Lung (tissue), 12 donors: Measurements from ENCODE around the gene LBR. TPM values are rescaled to one million over a fixed set of nuclear protein-coding genes. Genes with fewer than 3 reads are reported as not detected.
A peak's percentile ranks its signal among the peaks of the same experiment; 100 is the strongest.

Experiments used
- ATAC-seq: fragments of 200-7000 bp; cut with Tn5 transposase; one replicate; pipeline ENCODE4 v1.9.1; 2020; ENCODE audit warnings: moderate number of reproducible peaks; ENCODE audit not compliant: insufficient read depth, low FRiP score
- DNase-seq, 3 donors: peaks; one replicate each; pipeline ENCODE4 v3.0.0-alpha.2; 2013 to 2017
- H3K27ac ChIP-seq, 2 donors: one replicate each; pipeline ENCODE4 v1.5.1; 2013; ENCODE audit warnings: mild to moderate bottlenecking in 2 of 2, moderate library complexity in 2 of 2, control low read depth in 1 of 2, inconsistent platforms in 1 of 2, low read depth in 1 of 2, low read length in 1 of 2
- H3K27me3 ChIP-seq, 3 donors: one replicate each; pipeline ENCODE4 v1.5.1; 2013; ENCODE audit warnings: low read length in 2 of 3; ENCODE audit not compliant: control insufficient read depth in 3 of 3, insufficient read depth in 3 of 3
- H3K36me3 ChIP-seq, 4 donors: one replicate each; pipeline ENCODE4 v1.5.1; 2013; ENCODE audit warnings: low read length in 4 of 4, mild to moderate bottlenecking in 1 of 4, moderate library complexity in 1 of 4; ENCODE audit not compliant: control insufficient read depth in 4 of 4, insufficient read depth in 4 of 4
- H3K4me1 ChIP-seq, 5 donors: one replicate each; pipeline ENCODE4 v1.5.1; 2013; ENCODE audit warnings: low read length in 5 of 5, mild to moderate bottlenecking in 2 of 5, moderate library complexity in 1 of 5; ENCODE audit not compliant: control insufficient read depth in 5 of 5, insufficient read depth in 5 of 5
- H3K4me3 ChIP-seq: one replicate; pipeline ENCODE4 v1.5.1; 2013; ENCODE audit warnings: mild to moderate bottlenecking, control low read depth, moderate library complexity
- H3K9ac ChIP-seq, 2 donors: one replicate each; pipeline ENCODE4 v1.5.1; 2013; ENCODE audit warnings: low read length in 2 of 2, control low read depth in 1 of 2; ENCODE audit not compliant: insufficient read depth in 1 of 2
- H3K9me3 ChIP-seq, 4 donors: one replicate each; pipeline ENCODE4 v1.5.1; 2013; ENCODE audit warnings: low read length in 3 of 4, mild to moderate bottlenecking in 1 of 4, moderate library complexity in 1 of 4; ENCODE audit not compliant: control insufficient read depth in 4 of 4, insufficient read depth in 3 of 4
- WGBS, 2 donors: extraction: QIAGEN DNeasy Blood & Tissue Kit; methylation state at CpG; one replicate each; pipeline ENCODE4 v1.1.7; 2013; 5-methylcytosine and 5-hydroxymethylcytosine counted together
- polyA plus RNA-seq, 2 donors: library from polyadenylated mRNA; stranded (reverse); fragments of 200-250 nt; gene quantifications; one replicate each; pipeline ENCODE4 v1.2.1, GENCODE V29; 2013
- total RNA-seq, 2 donors: library from RNA; depleted of rRNA in 1 of 2; stranded (reverse); fragments of >200 nt in 1 of 2; gene quantifications; one replicate each; pipeline ENCODE4 v1.2.1, GENCODE V29; 2014 to 2021
- TF ChIP-seq, protein P1 (sequence below): IDR thresholded peaks from 2 replicates; pipeline ENCODE4 v1.5.1; 2012; ENCODE audit warnings: mild to moderate bottlenecking; ENCODE audit errors: control extremely low read depth, extremely low read depth
- donor health status: control.
- donor health status: control.
- donor health status: Bipolar disorder and iron deficiency.
- donor health status: healthy.
- donor health status: DM: yes; HTN: yes; CAD: no.

Gene LBR
- total and polyA plus RNA-seq, 4 donors, result 16.2 to 76.6 (median 42.1) TPM

DNA sequence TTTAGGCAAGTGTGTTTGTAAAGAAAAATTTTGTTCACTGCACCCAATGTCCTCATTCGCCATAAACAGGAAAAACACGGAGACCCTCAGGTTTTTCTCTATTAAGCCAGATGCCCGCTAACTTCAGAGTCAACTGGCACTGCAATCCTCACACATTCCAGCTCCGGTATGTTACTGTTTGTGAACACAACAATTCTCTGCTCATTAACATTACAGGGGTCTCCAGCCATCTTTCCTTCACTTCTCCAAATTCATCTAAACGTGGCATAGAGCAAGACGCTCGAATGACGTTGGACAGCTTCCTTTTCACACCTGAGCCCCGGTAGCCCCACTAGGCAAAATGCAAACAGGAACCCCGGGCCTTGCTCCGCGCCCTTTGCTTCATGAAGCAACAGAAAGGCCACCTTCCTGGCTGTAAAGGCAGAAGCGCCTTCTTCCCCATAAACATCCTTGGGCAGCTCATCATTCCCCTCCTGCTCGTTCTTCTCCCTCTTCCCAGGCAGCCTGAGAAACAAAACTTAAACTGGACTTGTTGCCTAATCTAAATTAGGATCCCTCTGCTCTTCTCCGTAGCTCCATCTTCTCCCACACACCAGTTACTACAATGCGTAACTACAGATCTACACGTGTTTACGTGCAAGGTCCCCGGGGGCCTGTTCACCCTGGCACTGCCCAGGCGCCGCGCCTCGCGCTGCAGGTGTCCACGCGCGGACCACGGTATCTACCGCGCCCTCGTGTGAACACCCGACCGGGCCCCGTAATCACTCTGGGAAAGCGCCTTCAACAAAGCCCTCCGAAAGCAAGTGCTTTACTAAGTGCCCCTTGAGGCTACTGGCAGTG is 1.2 kb downstream of the LBR start:
- peaks cover 8 to 51% (median 15%) of the 10 kb centered on the region in 5 donors for H3K4me1 ChIP-seq
- whole genome bisulfite sequencing, 2 donors, result 3 to 4% methylated on average over 36 of the region's 36 CpGs
- DNase-seq (peak; percentile 43 to 59 (median 55)), ATAC-seq (no peak)
- TF ChIP-seq, protein P1, sequence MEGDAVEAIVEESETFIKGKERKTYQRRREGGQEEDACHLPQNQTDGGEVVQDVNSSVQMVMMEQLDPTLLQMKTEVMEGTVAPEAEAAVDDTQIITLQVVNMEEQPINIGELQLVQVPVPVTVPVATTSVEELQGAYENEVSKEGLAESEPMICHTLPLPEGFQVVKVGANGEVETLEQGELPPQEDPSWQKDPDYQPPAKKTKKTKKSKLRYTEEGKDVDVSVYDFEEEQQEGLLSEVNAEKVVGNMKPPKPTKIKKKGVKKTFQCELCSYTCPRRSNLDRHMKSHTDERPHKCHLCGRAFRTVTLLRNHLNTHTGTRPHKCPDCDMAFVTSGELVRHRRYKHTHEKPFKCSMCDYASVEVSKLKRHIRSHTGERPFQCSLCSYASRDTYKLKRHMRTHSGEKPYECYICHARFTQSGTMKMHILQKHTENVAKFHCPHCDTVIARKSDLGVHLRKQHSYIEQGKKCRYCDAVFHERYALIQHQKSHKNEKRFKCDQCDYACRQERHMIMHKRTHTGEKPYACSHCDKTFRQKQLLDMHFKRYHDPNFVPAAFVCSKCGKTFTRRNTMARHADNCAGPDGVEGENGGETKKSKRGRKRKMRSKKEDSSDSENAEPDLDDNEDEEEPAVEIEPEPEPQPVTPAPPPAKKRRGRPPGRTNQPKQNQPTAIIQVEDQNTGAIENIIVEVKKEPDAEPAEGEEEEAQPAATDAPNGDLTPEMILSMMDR, result no peak
- H3K4me3 ChIP-seq, result peak overlapping the region; percentile 91
- H3K9ac ChIP-seq, result peak overlapping the region; percentile 17 to 78
- H3K27me3 ChIP-seq, result peaks cover 0 to 3% (median 0%) of the 10 kb centered on the region in 3 donors
- peak overlapping the region in 1 of 2 donors; percentile 92 for H3K27ac ChIP-seq
- H3K36me3 ChIP-seq, result no peaks in the 10 kb centered on the region
- peaks cover 0 to 2% (median 0%) of the 10 kb centered on the region in 4 donors for H3K9me3 ChIP-seq

DNA sequence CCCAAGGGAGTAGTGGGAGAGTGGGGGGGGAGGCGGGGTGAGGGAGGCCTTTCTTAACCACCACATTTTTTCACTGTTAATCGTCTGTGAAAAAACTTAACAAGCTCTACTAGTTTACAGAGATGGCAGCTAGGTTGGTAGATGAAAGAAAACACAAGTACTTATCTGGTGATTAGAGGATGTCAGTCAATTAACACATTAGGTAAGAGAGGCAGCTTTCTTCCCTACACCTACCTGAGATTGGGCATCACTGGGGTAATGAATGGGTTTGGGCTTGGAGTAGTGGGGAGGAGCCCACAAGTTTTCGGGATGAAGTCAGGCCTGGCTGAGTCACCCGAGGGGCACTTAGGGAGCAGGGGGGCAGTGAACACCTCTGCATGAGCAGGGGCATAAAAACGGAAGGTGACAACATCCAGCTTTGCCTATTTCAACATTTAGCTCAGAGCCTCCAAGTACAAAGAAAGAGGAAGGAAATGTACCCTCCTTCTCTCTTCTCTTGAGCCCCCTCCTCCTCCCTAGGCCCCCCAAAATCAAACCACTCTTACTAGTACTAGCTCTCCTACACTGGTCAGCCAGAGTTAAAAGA is 2.5 kb downstream of the LBR start:
- ATAC-seq (no peak), DNase-seq (peak in 2 of 3 donors; percentile 30 to 32)
- TF ChIP-seq, protein P1, result no peak
- peaks cover 8 to 51% (median 15%) of the 10 kb centered on the region in 5 donors for H3K4me1 ChIP-seq
- H3K27ac ChIP-seq, result no peak overlapping the region
- H3K4me3 ChIP-seq, result no peak overlapping the region
- H3K27me3 ChIP-seq, result peaks cover 0 to 3% (median 0%) of the 10 kb centered on the region in 3 donors
- H3K36me3 ChIP-seq, result no peaks in the 10 kb centered on the region
- no peaks in the 10 kb centered on the region for H3K9me3 ChIP-seq
- H3K9ac ChIP-seq, result no peak overlapping the region
- WGBS, 2 donors, result 28 to 31% methylated on average over 5 of the region's 5 CpGs

DNA sequence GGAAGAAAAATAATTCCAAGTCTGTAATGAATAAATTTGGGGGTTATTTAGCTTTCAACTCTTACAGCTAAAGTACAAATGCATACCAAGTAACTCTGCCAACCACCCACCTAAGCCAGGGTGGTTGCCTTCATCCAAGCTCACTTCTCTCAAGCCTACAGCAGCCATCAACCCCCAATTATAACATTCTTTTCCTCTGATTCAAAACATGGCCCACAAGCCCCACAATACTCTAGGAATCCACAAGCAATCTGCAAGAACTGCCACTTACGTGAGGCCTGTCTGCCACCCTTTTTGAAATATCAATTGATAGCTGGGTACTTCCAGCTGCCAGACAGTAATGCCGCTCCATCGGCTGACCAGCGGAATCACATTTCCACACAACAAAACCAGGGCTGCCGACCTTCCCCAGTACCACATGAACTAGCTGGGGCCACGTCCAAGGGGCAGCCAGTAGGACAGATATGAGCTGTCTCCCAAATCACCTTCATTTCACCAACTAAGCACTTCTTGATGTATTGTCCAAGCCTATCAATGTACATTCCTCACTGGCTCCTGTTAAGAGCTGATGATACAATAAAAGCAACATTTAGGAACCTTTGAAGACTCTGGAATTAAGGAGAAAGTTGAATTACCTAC is 3.2 kb downstream of the LBR start:
- Histone ChIP-seq H3K9ac (no peak overlapping the region), H3K27ac (no peak overlapping the region), H3K36me3 (peaks cover 0 to 1% (median 0%) of the 10 kb centered on the region in 4 donors), H3K4me1 (peaks cover 8 to 51% (median 15%) of the 10 kb centered on the region in 5 donors), H3K9me3 (no peaks in the 10 kb centered on the region), H3K4me3 (no peak overlapping the region), H3K27me3 (peaks cover 0 to 3% (median 0%) of the 10 kb centered on the region in 3 donors)
- TF ChIP-seq, protein P1, result no peak
- DNase-seq, result no peak
- no peak for ATAC-seq
- 66 to 84% methylated on average over 6 of the region's 6 CpGs for WGBS, 2 donors
